T-helper 17 cell (primary cell): ENCODE data around the gene HTR7. TPM values are rescaled to one million over a fixed set of nuclear protein-coding genes. Genes with fewer than 3 reads are reported as not detected.
"Not testable (repeated sequence)": the region's sequence is repeated elsewhere in the genome, so short reads cannot be mapped to it uniquely, and the experiment has no call there.

Experiments
- ATAC-seq: fragments of 150-1000 bp; cut with Tn5 transposase; 2 replicates; pipeline ENCODE4 v1.10.0; 2021; ENCODE audit warnings: mild to moderate bottlenecking, moderate library complexity
- DNase-seq, 3 donors: peaks; one replicate each; pipeline versions ENCODE4 v3.0.0 to v3.0.0-alpha.2; 2020 to 2021
- H3K9me3 ChIP-seq: one replicate; pipeline ENCODE4 v1.7.0; 2013; ENCODE audit warnings: low read length, mild to moderate bottlenecking; ENCODE audit not compliant: control insufficient read depth, poor library complexity, severe bottlenecking
- H3K27ac Mint-ChIP-seq: one replicate; pipeline ENCODE4 v1.8.0; 2022; ENCODE audit warnings: mild to moderate bottlenecking, moderate library complexity, mixed read lengths
- H3K27me3 Mint-ChIP-seq: one replicate; pipeline ENCODE4 v1.8.0; 2022; ENCODE audit warnings: mixed read lengths
- H3K36me3 Mint-ChIP-seq: one replicate; pipeline ENCODE4 v1.8.0; 2022; ENCODE audit warnings: low read depth, mixed read lengths
- H3K4me1 Mint-ChIP-seq: one replicate; pipeline ENCODE4 v1.8.0; 2022; ENCODE audit warnings: mild to moderate bottlenecking, mixed read lengths
- H3K4me3 Mint-ChIP-seq: one replicate; pipeline ENCODE4 v1.8.0; 2022; ENCODE audit warnings: mild to moderate bottlenecking, moderate library complexity, mixed read lengths
- total RNA-seq, 4 donors: library from RNA in 2 of 4; stranded (reverse) in 2 of 4; gene quantifications; one replicate each; pipeline ENCODE4 v1.2.3 and lab custom pipeline; 2022 to 2026

HTR7 gene
- total RNA-seq, 2 donors from 2014 or later: 0.23 TPM; not detected in 1

DNA sequence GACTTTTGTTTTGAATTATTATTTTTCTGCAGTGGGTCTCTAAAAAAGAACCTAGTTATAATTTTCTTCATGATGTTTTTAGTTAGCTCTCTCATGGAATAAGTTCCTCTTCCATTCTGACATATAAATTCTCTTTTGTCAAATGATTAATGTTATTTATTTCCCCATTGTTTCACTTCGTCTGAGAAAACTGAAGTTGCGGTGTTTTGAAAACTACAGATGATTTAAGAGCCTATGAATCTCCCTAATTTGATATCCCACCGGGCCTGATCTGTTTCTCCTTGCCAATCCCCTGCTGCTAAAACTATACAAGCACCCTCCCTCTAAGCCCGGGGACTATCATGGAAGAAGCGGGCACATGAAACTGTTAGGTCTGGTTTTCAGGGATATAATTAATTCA lies 41.4 kb downstream of the HTR7 start:
- no peak overlapping the region for H3K4me3 Mint-ChIP-seq
- ATAC-seq (no peak), DNase-seq (no peak)
- no peak overlapping the region for H3K27ac Mint-ChIP-seq
- H3K9me3 ChIP-seq: no peaks in the 10 kb centered on the region
- H3K27me3 Mint-ChIP-seq: peaks cover 11% of the 10 kb centered on the region
- no peaks in the 10 kb centered on the region for H3K4me1 Mint-ChIP-seq
- H3K36me3 Mint-ChIP-seq: peaks cover 2% of the 10 kb centered on the region

DNA sequence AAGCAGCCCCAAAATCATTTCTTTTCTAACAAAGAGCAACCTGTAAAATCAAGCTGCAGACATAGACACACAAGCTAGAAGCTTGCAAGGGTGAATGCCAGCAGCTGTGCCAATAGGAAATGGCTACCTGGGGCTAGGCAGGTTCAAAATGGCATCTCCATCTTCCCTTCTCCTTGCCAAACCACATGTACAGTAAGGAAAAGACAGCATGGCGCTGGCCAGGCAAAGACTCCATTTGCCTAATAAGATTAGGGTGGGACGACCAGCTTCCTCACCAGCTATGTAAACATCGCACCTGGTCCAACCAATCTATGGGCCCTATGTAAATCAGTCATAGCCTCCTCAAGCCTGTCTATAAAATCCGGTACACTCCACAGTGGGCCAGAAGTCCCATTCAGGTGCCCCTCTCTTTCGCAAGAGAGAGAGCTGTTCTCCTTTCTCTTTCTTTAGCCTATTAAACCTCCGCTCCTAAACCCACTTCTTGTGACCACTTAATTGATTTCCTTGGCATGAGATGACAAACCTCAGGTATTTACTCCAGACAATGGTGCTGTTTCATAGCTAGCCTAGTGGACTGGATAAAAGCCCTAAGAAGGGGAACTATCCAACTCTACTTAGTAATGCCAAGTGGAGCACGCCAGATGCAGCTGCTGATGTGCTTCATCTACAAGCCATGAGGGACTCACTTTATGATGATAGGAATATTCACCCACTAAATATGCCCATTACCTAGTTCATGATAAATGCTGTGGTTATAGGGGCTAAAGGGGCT lies 44.1 kb downstream of the HTR7 start:
- Mint-ChIP-seq H3K36me3 (peaks cover 2% of the 10 kb centered on the region), H3K27me3 (peaks cover 21% of the 10 kb centered on the region), H3K4me3 (no peak overlapping the region), H3K4me1 (no peaks in the 10 kb centered on the region), H3K27ac (no peak overlapping the region)
- no peaks in the 10 kb centered on the region for H3K9me3 ChIP-seq
- no peak for ATAC-seq
- DNase-seq: no peak

DNA sequence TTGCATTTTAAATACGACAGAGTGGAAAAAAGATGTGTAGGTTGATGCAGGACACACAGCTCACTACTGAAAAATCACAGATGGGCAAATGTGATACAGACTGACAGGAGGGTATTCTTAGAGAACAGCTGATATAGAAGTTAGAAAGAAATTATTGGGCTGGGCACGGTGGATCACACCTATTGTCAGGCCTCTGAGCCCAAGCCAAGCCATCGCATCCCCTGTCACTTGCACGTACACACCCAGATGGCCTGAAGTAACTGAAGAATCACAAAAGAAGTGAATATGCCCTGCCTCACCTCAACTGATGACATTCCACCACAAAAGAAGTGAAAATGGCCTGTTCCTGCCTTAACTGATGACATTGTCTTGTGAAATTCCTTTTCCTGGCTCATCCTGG lies 50.7 kb downstream of the HTR7 start:
- not testable (repeated sequence) for H3K27ac Mint-ChIP-seq, H3K36me3 Mint-ChIP-seq, H3K4me3 Mint-ChIP-seq, ATAC-seq, H3K4me1 Mint-ChIP-seq, H3K9me3 ChIP-seq, DNase-seq
- H3K27me3 Mint-ChIP-seq: peaks cover 46% of the 10 kb centered on the region

DNA sequence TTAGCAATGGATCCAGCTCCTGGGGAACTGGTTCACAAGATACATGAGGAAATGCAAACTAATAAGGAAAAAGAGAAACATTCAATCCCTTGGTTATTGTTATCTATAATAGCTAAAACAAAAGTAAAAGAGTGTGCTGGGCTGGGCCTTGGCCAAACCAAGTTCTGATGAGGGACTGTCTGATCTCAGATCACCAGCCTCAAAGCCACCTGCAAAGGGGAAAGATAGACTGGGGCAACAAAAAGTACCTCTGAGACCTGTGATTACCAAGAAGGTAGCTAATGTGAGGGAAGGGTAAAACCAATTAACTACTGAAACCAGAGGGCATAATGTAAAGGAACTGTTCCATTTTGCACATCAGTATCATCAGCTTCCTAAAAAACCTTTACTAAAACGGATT lies 51.2 kb downstream of the HTR7 start:
- ATAC-seq (no peak), DNase-seq (no peak)
- no peak overlapping the region for H3K27ac Mint-ChIP-seq
- H3K9me3 ChIP-seq: no peaks in the 10 kb centered on the region
- no peaks in the 10 kb centered on the region for H3K36me3 Mint-ChIP-seq
- no peaks in the 10 kb centered on the region for H3K4me1 Mint-ChIP-seq
- no peak overlapping the region for H3K4me3 Mint-ChIP-seq
- H3K27me3 Mint-ChIP-seq: peaks cover 46% of the 10 kb centered on the region

DNA sequence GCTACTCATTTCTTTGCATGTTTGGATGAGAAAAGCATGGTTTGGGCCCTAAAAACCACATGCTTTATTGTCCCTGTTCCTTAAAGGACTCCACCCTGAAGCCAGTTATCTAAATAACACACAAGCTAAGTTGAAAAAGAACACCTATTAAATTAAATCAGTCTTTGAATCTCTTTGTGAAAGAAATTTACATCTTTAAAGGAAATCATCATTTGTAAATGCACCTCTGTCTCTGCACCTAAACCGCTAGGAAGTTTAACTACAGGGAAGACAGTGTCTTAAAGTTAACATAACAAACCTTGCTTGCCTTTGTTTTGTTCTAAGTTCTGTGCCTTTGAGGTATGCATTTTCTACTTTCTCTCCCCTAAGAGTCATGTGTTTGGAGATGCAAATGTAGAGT lies 52.6 kb downstream of the HTR7 start:
- no peaks in the 10 kb centered on the region for H3K9me3 ChIP-seq
- ATAC-seq: no peak
- Mint-ChIP-seq H3K27me3 (peaks cover 46% of the 10 kb centered on the region), H3K4me1 (no peaks in the 10 kb centered on the region), H3K36me3 (no peaks in the 10 kb centered on the region), H3K4me3 (no peak overlapping the region), H3K27ac (no peak overlapping the region)
- DNase-seq: no peak

DNA sequence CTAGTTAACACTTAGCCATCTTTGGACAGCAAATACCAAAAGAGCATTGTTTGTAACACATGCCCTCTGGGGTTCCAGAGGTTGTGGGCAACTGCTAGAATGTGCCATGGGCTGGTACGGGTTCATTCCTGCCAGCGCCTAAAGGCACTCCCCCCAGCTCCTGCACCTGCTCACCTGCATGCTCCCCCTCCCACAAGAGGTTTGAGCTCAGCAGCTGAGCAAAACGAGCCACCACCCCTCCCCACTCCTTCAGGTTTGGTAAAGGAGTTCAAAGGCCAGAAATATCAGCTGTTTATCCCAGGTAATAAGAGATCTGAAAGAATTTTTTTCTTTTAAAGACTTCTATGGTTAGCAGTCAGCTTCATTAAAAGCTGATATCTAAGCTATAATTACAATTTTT lies 53.5 kb downstream of the HTR7 start:
- DNase-seq (no peak), ATAC-seq (no peak)
- H3K4me1 Mint-ChIP-seq: no peaks in the 10 kb centered on the region
- no peak overlapping the region for H3K4me3 Mint-ChIP-seq
- no peaks in the 10 kb centered on the region for H3K36me3 Mint-ChIP-seq
- no peaks in the 10 kb centered on the region for H3K9me3 ChIP-seq
- H3K27ac Mint-ChIP-seq: no peak overlapping the region
- peaks cover 43% of the 10 kb centered on the region for H3K27me3 Mint-ChIP-seq

DNA sequence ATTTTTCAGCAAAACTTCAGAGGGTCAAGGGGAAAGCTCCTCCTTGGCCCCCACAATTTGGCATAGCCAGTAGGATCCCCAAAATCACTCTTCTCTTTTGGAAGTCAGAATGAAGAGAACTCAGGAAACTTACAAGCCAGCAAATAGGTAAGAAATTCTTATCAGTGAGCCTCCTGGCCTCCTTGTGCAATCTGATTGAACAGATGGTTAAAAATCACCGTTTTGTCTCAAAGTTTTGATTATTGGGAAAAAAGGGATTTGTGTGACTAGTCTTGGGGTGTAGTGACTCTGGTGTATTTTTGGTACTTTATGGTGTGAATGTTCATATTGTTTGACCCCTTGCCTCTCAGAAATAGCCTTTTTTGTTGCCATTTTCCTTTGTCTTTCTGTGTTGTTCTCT lies 56.2 kb downstream of the HTR7 start:
- H3K27ac Mint-ChIP-seq: no peak overlapping the region
- ATAC-seq (no peak), DNase-seq (no peak)
- no peaks in the 10 kb centered on the region for H3K4me1 Mint-ChIP-seq
- no peaks in the 10 kb centered on the region for H3K36me3 Mint-ChIP-seq
- no peak overlapping the region for H3K4me3 Mint-ChIP-seq
- peaks cover 3% of the 10 kb centered on the region for H3K9me3 ChIP-seq
- H3K27me3 Mint-ChIP-seq: peaks cover 30% of the 10 kb centered on the region

DNA sequence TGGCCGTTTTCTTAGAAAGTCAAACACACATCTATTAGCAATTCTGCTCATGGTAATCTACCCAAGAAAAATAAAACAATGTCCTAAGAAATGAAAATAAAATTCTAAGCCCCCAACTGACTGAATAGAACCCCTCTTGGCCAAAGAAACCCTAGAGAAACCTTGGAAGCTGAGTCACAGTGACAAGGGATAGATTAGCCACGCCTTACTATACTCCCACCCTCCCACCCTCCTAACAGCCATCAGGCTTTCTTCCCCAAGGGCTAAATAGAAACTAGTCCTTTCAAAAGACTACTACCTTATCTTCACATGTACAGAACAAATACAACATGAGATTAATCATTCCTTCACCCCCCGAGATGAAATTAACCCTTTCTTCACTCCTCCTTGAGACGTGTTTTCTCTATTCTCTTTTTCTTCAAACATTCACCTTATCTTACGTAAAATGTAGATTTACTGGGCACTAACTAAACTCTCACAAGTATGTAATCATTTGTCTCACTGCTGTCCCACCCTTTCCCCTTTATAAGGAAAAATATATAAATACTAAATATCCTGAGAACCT lies 57.5 kb downstream of the HTR7 start:
- DNase-seq (no peak), ATAC-seq (no peak)
- Mint-ChIP-seq H3K4me1 (no peaks in the 10 kb centered on the region), H3K27ac (no peak overlapping the region), H3K27me3 (peaks cover 29% of the 10 kb centered on the region), H3K4me3 (no peak overlapping the region), H3K36me3 (no peaks in the 10 kb centered on the region)
- H3K9me3 ChIP-seq: peaks cover 3% of the 10 kb centered on the region

DNA sequence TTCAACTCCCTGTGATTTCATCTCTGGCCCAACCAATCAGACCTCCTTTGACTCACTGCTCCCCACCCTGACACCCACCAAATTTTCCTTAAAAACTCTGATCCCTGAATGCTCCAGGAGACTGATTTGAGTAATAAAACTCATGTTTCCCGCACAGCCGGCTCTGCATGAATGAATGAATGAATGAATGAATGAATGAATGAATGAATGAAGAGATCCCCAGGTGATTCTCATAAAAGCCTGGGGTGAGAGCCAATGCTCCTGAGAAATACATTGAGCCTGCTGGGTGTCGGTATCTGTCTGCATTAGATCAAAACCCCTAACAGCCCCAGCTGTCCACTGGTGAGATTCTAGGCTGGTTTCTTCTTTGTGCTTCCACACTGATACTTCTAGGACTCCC lies 58.7 kb downstream of the HTR7 start:
- Mint-ChIP-seq H3K36me3 (no peaks in the 10 kb centered on the region), H3K27ac (no peak overlapping the region), H3K4me1 (no peaks in the 10 kb centered on the region), H3K27me3 (peaks cover 27% of the 10 kb centered on the region), H3K4me3 (no peak overlapping the region)
- H3K9me3 ChIP-seq: peaks cover 3% of the 10 kb centered on the region
- ATAC-seq (no peak), DNase-seq (no peak)

DNA sequence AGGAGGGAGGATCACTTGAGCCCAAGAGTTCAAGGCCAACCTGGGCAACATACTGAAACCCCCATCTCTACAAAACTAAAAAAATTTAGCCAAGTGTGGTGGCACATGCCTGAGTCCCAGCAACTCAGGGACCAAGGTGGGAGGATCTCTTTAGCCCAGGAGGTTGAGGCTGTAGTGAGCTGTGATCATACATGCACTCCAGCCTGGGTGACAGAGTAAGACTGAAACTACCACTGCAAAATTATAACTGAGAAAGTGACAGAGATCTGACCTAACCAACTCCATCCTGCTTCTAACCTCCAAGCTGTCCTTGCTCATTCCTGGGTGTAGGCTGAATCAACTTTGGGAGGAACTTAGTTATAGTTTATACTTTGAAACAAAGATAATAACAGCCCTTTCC lies 59.4 kb downstream of the HTR7 start:
- Mint-ChIP-seq H3K4me3 (no peak overlapping the region), H3K4me1 (no peaks in the 10 kb centered on the region), H3K36me3 (no peaks in the 10 kb centered on the region), H3K27ac (no peak overlapping the region), H3K27me3 (peaks cover 29% of the 10 kb centered on the region)
- H3K9me3 ChIP-seq: peaks cover 3% of the 10 kb centered on the region
- ATAC-seq (no peak), DNase-seq (no peak)

DNA sequence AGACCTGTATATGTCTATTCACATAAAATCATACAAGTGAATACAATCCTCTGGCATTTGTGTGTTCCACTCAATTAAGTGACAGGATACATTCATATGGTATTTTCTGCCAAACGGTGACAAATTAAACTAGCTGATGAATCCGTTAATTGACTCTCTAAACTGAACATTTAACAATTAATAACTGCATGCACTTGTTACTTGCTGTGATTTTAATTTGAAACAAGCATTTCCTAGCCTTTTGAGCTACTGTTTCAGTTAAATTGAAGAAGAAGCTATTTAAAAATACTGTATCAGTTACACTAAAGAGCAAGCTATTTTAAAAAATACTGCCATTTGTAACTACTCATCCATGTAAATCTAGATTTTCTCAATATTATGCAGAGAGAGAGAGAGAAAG lies 67.4 kb downstream of the HTR7 start:
- Mint-ChIP-seq H3K4me1 (peaks cover under 1% of the 10 kb centered on the region), H3K36me3 (no peaks in the 10 kb centered on the region), H3K4me3 (no peak overlapping the region), H3K27ac (no peak overlapping the region), H3K27me3 (peaks cover 63% of the 10 kb centered on the region)
- DNase-seq (no peak), ATAC-seq (no peak)
- H3K9me3 ChIP-seq: no peaks in the 10 kb centered on the region

DNA sequence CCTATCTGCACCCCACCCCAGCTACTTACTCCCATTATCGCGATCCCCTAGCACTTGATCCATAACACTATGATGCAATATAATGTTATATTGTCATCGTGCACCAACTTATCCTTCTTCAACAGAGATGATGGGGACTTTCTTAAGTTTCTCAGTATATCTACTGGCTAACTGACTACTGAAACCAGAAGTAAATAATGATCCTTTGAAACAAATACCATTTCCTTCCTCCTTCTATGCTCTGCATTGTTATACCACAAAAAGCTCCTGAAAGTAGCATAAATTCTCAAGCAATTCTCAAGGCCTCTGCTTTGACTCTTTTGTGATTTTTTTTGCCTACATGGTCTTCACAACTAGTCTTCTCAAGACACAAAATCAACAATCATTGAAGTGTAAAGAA lies 68.9 kb downstream of the HTR7 start:
- no peak for ATAC-seq
- DNase-seq: no peak
- peaks cover 3% of the 10 kb centered on the region for H3K4me1 Mint-ChIP-seq
- H3K9me3 ChIP-seq: no peaks in the 10 kb centered on the region
- H3K27ac Mint-ChIP-seq: no peak overlapping the region
- no peaks in the 10 kb centered on the region for H3K36me3 Mint-ChIP-seq
- no peak overlapping the region for H3K4me3 Mint-ChIP-seq
- peaks cover 68% of the 10 kb centered on the region for H3K27me3 Mint-ChIP-seq

DNA sequence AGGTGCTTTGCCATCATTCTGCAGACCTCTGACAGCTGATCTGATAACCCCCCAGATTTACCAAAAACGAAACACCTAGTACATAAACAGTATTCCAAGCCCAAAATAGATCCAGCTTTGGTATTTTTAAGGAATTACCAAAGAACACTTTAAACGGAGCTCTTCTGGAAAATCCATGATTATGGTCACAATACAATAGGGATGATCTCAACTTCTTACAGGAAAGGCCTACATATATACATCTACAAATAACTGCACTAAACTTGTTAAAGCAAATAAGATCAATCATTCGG lies 69.7 kb downstream of the HTR7 start:
- peaks cover 3% of the 10 kb centered on the region for H3K4me1 Mint-ChIP-seq
- H3K4me3 Mint-ChIP-seq: no peak overlapping the region
- H3K27me3 Mint-ChIP-seq: peaks cover 73% of the 10 kb centered on the region
- H3K27ac Mint-ChIP-seq: no peak overlapping the region
- ATAC-seq: no peak
- no peaks in the 10 kb centered on the region for H3K36me3 Mint-ChIP-seq
- H3K9me3 ChIP-seq: no peaks in the 10 kb centered on the region
- no peak for DNase-seq
